Measurements from ENCODE around the gene B4GALT4. TPM values are rescaled to one million over a fixed set of nuclear protein-coding genes. Genes with fewer than 3 reads are reported as not detected.

Gene B4GALT4
- total and polyA plus RNA-seq, 7 donors: 3.2 to 12.7 (median 6.2) TPM

GRCh38 chr3:119194237-119195150 lies 46.2 kb downstream of the B4GALT4 start:
- 78 to 84% (median 82%) methylated on average over 7 of the region's 7 CpGs for WGBS, 3 donors
- Histone ChIP-seq H3K4me1 (no peaks in the 10 kb centered on the region), H3K4me3 (no peak overlapping the region), H3K27ac (no peak overlapping the region), H3K9me3 (no peaks in the 10 kb centered on the region), H3K27me3 (ENCODE audit: insufficient read depth in 3 of 3, low read length in 2 of 3) (no peaks in the 10 kb centered on the region), H3K36me3 (ENCODE audit: insufficient read depth in 1 of 2, low read depth in 1 of 2) (no peaks in the 10 kb centered on the region)
- ATAC-seq: no peak
- intact Hi-C loops (cut with DNase I): no loop called here
- DNase-seq: no peak
- TF ChIP-seq, protein P1, sequence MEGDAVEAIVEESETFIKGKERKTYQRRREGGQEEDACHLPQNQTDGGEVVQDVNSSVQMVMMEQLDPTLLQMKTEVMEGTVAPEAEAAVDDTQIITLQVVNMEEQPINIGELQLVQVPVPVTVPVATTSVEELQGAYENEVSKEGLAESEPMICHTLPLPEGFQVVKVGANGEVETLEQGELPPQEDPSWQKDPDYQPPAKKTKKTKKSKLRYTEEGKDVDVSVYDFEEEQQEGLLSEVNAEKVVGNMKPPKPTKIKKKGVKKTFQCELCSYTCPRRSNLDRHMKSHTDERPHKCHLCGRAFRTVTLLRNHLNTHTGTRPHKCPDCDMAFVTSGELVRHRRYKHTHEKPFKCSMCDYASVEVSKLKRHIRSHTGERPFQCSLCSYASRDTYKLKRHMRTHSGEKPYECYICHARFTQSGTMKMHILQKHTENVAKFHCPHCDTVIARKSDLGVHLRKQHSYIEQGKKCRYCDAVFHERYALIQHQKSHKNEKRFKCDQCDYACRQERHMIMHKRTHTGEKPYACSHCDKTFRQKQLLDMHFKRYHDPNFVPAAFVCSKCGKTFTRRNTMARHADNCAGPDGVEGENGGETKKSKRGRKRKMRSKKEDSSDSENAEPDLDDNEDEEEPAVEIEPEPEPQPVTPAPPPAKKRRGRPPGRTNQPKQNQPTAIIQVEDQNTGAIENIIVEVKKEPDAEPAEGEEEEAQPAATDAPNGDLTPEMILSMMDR (IDR thresholded peaks at IDR 0.05): no peak

DNA sequence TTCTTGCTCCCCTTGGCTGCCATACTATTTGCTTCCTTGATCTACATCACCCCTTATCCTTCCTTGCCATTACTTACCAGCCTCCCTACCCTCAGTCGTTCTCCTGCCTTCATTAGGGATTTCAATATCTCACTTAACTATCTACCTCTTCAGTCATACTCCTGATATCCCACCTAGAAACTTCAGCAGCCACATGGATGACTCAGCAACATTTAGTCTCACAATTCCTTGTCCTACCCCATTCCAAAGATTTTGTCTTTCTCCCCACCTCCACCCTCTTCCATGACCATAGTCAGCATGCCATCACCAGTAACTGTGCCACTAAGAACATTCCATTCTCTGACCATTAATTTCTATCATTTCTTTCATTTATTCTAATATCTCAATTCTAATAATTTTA lies 48.9 kb downstream of the B4GALT4 start:
- ATAC-seq: no peak
- Histone ChIP-seq H3K27ac (no peak overlapping the region), H3K27me3 (ENCODE audit: insufficient read depth in 3 of 3, low read length in 2 of 3) (no peaks in the 10 kb centered on the region), H3K4me1 (no peaks in the 10 kb centered on the region), H3K4me3 (no peak overlapping the region), H3K9me3 (no peaks in the 10 kb centered on the region), H3K36me3 (ENCODE audit: insufficient read depth in 1 of 2, low read depth in 1 of 2) (no peaks in the 10 kb centered on the region)
- TF ChIP-seq, protein P1 (IDR thresholded peaks at IDR 0.05): no peak
- no peak for DNase-seq
- intact Hi-C loops (cut with DNase I): no loop called here
- 76 to 84% (median 83%) methylated on average over 1 of the region's 1 CpG for WGBS, 3 donors

DNA sequence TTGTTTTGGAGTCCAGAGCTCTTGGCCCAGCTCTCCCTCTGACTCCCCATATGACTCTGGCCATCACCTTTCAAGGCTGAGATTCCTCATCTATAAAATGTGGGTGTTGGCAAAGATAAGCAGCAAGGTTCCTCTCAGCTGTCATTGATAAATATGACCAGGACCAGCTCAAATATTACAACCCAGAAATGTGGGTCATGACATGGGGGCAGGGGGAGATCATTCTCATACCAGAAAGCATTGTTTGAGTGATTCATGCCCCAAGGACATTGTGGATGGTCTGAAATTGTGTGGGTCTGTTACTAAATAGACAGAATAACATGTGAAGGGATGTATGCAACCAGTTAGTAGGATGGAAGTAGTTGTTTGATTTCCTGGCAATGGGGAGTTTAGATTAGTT lies 53.4 kb downstream of the B4GALT4 start:
- Histone ChIP-seq H3K27me3 (ENCODE audit: insufficient read depth in 3 of 3, low read length in 2 of 3) (no peaks in the 10 kb centered on the region), H3K4me3 (no peak overlapping the region), H3K36me3 (ENCODE audit: insufficient read depth in 1 of 2, low read depth in 1 of 2) (no peaks in the 10 kb centered on the region), H3K4me1 (no peaks in the 10 kb centered on the region), H3K9me3 (no peaks in the 10 kb centered on the region), H3K27ac (no peak overlapping the region)
- ATAC-seq: no peak
- no peak for DNase-seq
- TF ChIP-seq, protein P1 (IDR thresholded peaks at IDR 0.05): no peak
- intact Hi-C loops (cut with DNase I): no loop called here

DNA sequence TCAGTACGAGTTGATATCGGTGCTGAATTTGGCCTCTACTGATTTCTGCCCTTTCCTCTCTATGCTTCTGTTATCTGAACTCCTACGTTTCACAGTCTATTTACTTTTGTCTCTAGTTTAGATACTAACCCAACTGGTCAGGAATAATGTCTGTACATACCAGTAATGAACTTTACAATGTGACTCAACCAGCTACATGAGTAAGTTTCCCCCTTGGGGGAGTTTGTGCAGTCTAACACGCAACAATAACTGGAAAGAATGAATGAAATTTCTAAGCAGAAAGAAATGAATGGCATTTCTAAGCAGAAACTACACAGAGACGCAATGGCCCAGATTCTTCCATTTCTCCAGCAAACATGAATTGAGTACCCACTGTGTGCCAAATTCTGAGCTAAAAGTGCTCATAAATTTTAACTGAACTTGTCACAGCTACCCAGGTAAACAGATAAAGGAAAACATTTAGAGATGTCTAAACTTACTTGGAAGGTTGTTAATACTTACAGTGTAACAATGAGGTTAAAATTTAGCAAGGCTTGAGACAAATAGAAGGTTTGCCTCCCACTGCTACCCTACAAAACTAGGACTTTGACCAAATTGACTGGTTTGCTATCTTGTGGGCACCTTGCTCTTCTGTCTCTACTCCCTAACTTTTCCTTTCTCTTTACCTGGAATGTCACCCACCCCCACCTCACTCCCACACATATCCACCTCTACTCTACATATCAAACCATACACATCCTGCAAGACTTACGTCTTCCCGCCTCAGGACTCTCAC lies 55.7 kb downstream of the B4GALT4 start:
- Histone ChIP-seq H3K27ac (no peak overlapping the region), H3K4me1 (no peaks in the 10 kb centered on the region), H3K4me3 (no peak overlapping the region), H3K9me3 (no peaks in the 10 kb centered on the region), H3K36me3 (ENCODE audit: insufficient read depth in 1 of 2, low read depth in 1 of 2) (no peaks in the 10 kb centered on the region), H3K27me3 (ENCODE audit: insufficient read depth in 3 of 3, low read length in 2 of 3) (no peaks in the 10 kb centered on the region)
- ATAC-seq: no peak
- WGBS, 3 donors: 83 to 88% (median 88%) methylated on average over 7 of the region's 7 CpGs
- intact Hi-C loops (cut with DNase I): no loop called here
- DNase-seq: no peak
- TF ChIP-seq, protein P1 (IDR thresholded peaks at IDR 0.05): no peak
